ENCODE results near the gene SRC. TPM values are rescaled to one million over a fixed set of nuclear protein-coding genes. Genes with fewer than 3 reads are reported as not detected.

The SRC gene
- polyA plus RNA-seq, 1 donor (not counting 4 experiments of a cell fraction or from before 2014, with no cell fraction given), result 22.8 TPM

DNA sequence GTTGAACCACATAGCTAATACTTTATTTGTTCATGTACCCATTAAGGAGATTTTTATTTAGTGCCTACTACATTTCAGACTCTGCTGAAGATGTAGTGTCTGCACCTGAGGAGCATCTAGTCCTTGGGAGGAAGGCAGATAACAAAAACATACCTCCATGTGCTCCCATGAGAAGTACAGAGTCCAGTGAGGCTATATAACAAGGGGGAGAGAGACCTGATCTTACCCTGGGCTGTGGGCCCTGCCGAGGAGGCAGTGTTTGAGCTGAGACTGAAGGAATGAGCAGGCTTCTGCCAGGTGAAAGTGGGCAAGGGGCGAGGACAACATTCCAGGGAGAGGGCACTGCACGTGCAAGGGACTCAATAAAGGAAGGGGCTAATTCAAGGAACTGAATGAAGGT lies 44.4 kb upstream of the SRC start:
- no peaks in the 10 kb centered on the region for H3K9me3 ChIP-seq (ENCODE audit: control insufficient read depth, low read depth, low read length)
- peaks cover 6% of the 10 kb centered on the region for H3K9me1 ChIP-seq (ENCODE audit: control insufficient read depth, extremely low read depth, insufficient read depth, low read length)
- no peak overlapping the region for H2AFZ ChIP-seq (ENCODE audit: control insufficient read depth, low read length)
- H3K4me1 ChIP-seq (ENCODE audit: control insufficient read depth, extremely low read depth, insufficient read depth, low read length), result peaks cover 24% of the 10 kb centered on the region
- H3K27ac ChIP-seq (ENCODE audit: control insufficient read depth, insufficient read depth, low read length), result no peak overlapping the region
- H3K9ac ChIP-seq (ENCODE audit: control insufficient read depth, extremely low read depth, insufficient read depth, low read length), result no peak overlapping the region
- no peak for TF ChIP-seq EZH2 (IDR thresholded peaks at IDR 0.05; ENCODE audit: low read length)
- TF ChIP-seq, protein P1, sequence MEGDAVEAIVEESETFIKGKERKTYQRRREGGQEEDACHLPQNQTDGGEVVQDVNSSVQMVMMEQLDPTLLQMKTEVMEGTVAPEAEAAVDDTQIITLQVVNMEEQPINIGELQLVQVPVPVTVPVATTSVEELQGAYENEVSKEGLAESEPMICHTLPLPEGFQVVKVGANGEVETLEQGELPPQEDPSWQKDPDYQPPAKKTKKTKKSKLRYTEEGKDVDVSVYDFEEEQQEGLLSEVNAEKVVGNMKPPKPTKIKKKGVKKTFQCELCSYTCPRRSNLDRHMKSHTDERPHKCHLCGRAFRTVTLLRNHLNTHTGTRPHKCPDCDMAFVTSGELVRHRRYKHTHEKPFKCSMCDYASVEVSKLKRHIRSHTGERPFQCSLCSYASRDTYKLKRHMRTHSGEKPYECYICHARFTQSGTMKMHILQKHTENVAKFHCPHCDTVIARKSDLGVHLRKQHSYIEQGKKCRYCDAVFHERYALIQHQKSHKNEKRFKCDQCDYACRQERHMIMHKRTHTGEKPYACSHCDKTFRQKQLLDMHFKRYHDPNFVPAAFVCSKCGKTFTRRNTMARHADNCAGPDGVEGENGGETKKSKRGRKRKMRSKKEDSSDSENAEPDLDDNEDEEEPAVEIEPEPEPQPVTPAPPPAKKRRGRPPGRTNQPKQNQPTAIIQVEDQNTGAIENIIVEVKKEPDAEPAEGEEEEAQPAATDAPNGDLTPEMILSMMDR (optimal IDR thresholded peaks at IDR 0.05 in 1 of 3, IDR thresholded peaks at IDR 0.05 in 1 of 3, conservative IDR thresholded peaks at IDR 0.05 in 1 of 3; ENCODE audit: extremely low read depth in 1 of 3, insufficient read depth in 2 of 3, low read length in 3 of 3), result no peak
- H3K27me3 ChIP-seq (ENCODE audit: control insufficient read depth, extremely low read depth, insufficient read depth, low read length), result no peaks in the 10 kb centered on the region
- H4K20me1 ChIP-seq (ENCODE audit: control insufficient read depth, extremely low read depth, insufficient read depth, low read length), result no peaks in the 10 kb centered on the region
- peaks cover 21 to 28% of the 10 kb centered on the region in 2 experiments for H3K36me3 ChIP-seq (ENCODE audit: control insufficient read depth in 2 of 2, extremely low read depth in 1 of 2, insufficient read depth in 2 of 2, low read length in 2 of 2)
- no peak for FAIRE-seq
- H3K79me2 ChIP-seq (ENCODE audit: control insufficient read depth, insufficient read depth, low read length), result peaks cover 32% of the 10 kb centered on the region
- no peak overlapping the region for H3K4me2 ChIP-seq (ENCODE audit: control insufficient read depth, extremely low read depth, insufficient read depth, low read depth, low read length)
- dilution Hi-C loops (cut with MboI; ENCODE audit: extremely low pct_ligation_motif_present, low sequenced_read_pairs), result no loop called here
- H3K4me3 ChIP-seq (ENCODE audit: control insufficient read depth in 2 of 3, extremely low read depth in 1 of 3, insufficient read depth in 2 of 3, low read depth in 1 of 3, low read length in 3 of 3), result no peak overlapping the region
- DNase-seq (ENCODE audit: low read depth, low spot score), result no peak

DNA sequence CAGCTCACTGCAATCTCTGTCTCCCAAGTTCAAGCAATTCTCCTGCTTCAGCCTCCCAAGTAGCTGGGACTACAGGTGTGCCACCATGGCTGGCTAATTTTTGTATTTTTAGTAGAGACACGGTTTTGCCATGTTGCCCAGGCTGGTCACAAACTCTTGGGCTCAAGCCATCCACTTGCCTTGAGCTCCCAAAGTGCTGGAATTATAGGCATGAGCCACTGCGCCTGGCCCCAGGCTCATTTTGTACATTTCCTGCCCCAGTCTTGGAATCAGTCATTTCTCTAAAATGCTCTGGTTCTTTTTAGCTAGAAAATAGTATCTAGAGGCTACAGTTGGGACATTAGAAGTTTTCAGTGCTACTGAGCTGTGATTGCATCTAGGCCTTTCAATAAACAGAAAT lies 43.0 kb upstream of the SRC start:
- no peak overlapping the region for H3K27ac ChIP-seq (ENCODE audit: control insufficient read depth, insufficient read depth, low read length)
- no peak for TF ChIP-seq EZH2 (IDR thresholded peaks at IDR 0.05; ENCODE audit: low read length)

DNA sequence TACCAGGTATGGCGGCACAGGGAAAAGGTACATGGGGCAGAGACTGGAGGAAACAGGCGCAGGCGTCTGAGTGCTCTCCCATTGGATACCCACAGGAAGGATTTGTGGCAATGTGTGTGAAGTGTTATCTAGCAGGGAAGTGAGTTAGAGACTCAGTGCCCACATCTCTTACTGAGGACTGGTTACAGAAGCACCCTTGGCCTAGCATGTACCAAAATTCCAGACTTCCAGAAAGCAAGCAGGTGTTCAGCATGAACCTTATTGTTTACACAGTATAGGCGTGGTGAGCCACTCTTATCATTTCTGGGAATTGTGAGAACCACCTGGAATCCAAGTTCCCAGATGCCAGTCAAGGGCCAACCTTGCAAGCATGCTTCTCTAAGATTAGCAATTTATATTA lies 42.3 kb upstream of the SRC start:
- Histone ChIP-seq H3K9ac (ENCODE audit: control insufficient read depth, extremely low read depth, insufficient read depth, low read length) (no peak overlapping the region), H3K4me3 (ENCODE audit: control insufficient read depth in 2 of 3, extremely low read depth in 1 of 3, insufficient read depth in 2 of 3, low read depth in 1 of 3, low read length in 3 of 3) (no peak overlapping the region), H4K20me1 (ENCODE audit: control insufficient read depth, extremely low read depth, insufficient read depth, low read length) (no peaks in the 10 kb centered on the region), H3K27ac (ENCODE audit: control insufficient read depth, insufficient read depth, low read length) (no peak overlapping the region), H3K4me1 (ENCODE audit: control insufficient read depth, extremely low read depth, insufficient read depth, low read length) (peaks cover 6% of the 10 kb centered on the region), H3K4me2 (ENCODE audit: control insufficient read depth, extremely low read depth, insufficient read depth, low read depth, low read length) (no peak overlapping the region), H3K9me1 (ENCODE audit: control insufficient read depth, extremely low read depth, insufficient read depth, low read length) (peaks cover 6% of the 10 kb centered on the region), H3K36me3 (ENCODE audit: control insufficient read depth in 2 of 2, extremely low read depth in 1 of 2, insufficient read depth in 2 of 2, low read length in 2 of 2) (peaks cover 26 to 28% of the 10 kb centered on the region in 2 experiments), H3K79me2 (ENCODE audit: control insufficient read depth, insufficient read depth, low read length) (peaks cover 21% of the 10 kb centered on the region), H3K9me3 (ENCODE audit: control insufficient read depth, low read depth, low read length) (no peaks in the 10 kb centered on the region), H3K27me3 (ENCODE audit: control insufficient read depth, extremely low read depth, insufficient read depth, low read length) (no peaks in the 10 kb centered on the region), H2AFZ (ENCODE audit: control insufficient read depth, low read length) (no peak overlapping the region)
- no peak for TF ChIP-seq EZH2 (IDR thresholded peaks at IDR 0.05; ENCODE audit: low read length)
- TF ChIP-seq, protein P1 (optimal IDR thresholded peaks at IDR 0.05 in 1 of 3, IDR thresholded peaks at IDR 0.05 in 1 of 3, conservative IDR thresholded peaks at IDR 0.05 in 1 of 3; ENCODE audit: extremely low read depth in 1 of 3, insufficient read depth in 2 of 3, low read length in 3 of 3), result no peak
- dilution Hi-C loops (cut with MboI; ENCODE audit: extremely low pct_ligation_motif_present, low sequenced_read_pairs), result no loop called here
- no peak for FAIRE-seq
- no peak for DNase-seq (ENCODE audit: low read depth, low spot score)

More for the DNA sequence above, 43.0 kb upstream of the SRC start:
- dilution Hi-C loops (cut with MboI; ENCODE audit: extremely low pct_ligation_motif_present, low sequenced_read_pairs), result no loop called here
- peaks cover 23 to 28% of the 10 kb centered on the region in 2 experiments for H3K36me3 ChIP-seq (ENCODE audit: control insufficient read depth in 2 of 2, extremely low read depth in 1 of 2, insufficient read depth in 2 of 2, low read length in 2 of 2)
- DNase-seq (ENCODE audit: low read depth, low spot score) (no peak), FAIRE-seq (no peak)
- H3K4me1 ChIP-seq (ENCODE audit: control insufficient read depth, extremely low read depth, insufficient read depth, low read length), result peaks cover 11% of the 10 kb centered on the region
- H2AFZ ChIP-seq (ENCODE audit: control insufficient read depth, low read length), result no peak overlapping the region
- H3K9ac ChIP-seq (ENCODE audit: control insufficient read depth, extremely low read depth, insufficient read depth, low read length), result no peak overlapping the region
- no peaks in the 10 kb centered on the region for H3K9me3 ChIP-seq (ENCODE audit: control insufficient read depth, low read depth, low read length)
- no peak overlapping the region for H3K4me2 ChIP-seq (ENCODE audit: control insufficient read depth, extremely low read depth, insufficient read depth, low read depth, low read length)
- H4K20me1 ChIP-seq (ENCODE audit: control insufficient read depth, extremely low read depth, insufficient read depth, low read length), result no peaks in the 10 kb centered on the region
- H3K9me1 ChIP-seq (ENCODE audit: control insufficient read depth, extremely low read depth, insufficient read depth, low read length), result peaks cover 6% of the 10 kb centered on the region
- H3K27me3 ChIP-seq (ENCODE audit: control insufficient read depth, extremely low read depth, insufficient read depth, low read length), result no peaks in the 10 kb centered on the region
- H3K79me2 ChIP-seq (ENCODE audit: control insufficient read depth, insufficient read depth, low read length), result peaks cover 20% of the 10 kb centered on the region
- H3K4me3 ChIP-seq (ENCODE audit: control insufficient read depth in 2 of 3, extremely low read depth in 1 of 3, insufficient read depth in 2 of 3, low read depth in 1 of 3, low read length in 3 of 3), result no peak overlapping the region
